ENCODE measurements around the gene FAM98C. TPM values are rescaled to one million over a fixed set of nuclear protein-coding genes. Genes with fewer than 3 reads are reported as not detected.
"Not testable (repeated sequence)": the region's sequence is repeated elsewhere in the genome, so short reads cannot be mapped to it uniquely, and the experiment has no call there.

FAM98C gene
- total RNA-seq, 1 donor from 2014 or later = 11.5 TPM

DNA sequence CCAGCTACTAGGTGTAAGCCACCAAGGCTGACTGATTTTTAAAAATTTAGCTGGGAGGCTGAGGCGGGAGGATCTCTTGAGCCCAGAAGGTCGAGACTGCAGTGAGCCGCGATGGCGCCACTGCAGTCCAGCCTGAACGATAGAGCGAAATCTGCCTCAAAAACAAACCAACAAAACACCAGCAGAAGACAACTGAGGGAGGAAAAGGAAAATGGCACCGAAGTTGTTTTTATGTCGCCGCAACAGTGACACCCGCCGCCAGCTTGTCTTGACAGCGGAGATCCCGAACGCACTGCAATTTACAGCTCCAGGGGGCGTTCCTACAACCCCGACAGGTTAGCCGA lies 298 bp upstream of the FAM98C start:
- Histone ChIP-seq H3K9me3 (replicated peaks) (no peaks in the 10 kb centered on the region), H3K4me1 (peaks cover 18% of the 10 kb centered on the region), H3K36me3 (peaks cover 22% of the 10 kb centered on the region), H3K27ac (replicated peaks) (peak overlapping the region; percentile 84), H3K4me3 (peak overlapping the region; percentile 96), H3K27me3 (ENCODE audit: low read depth) (peaks cover 41% of the 10 kb centered on the region)
- intact Hi-C loops (cut with micrococcal nuclease) = loop anchor here (10.0 kb wide), 1 partner anchor 232 kb away; no protein-coding TSS in a partner anchor
- TF ChIP-seq, protein P1, sequence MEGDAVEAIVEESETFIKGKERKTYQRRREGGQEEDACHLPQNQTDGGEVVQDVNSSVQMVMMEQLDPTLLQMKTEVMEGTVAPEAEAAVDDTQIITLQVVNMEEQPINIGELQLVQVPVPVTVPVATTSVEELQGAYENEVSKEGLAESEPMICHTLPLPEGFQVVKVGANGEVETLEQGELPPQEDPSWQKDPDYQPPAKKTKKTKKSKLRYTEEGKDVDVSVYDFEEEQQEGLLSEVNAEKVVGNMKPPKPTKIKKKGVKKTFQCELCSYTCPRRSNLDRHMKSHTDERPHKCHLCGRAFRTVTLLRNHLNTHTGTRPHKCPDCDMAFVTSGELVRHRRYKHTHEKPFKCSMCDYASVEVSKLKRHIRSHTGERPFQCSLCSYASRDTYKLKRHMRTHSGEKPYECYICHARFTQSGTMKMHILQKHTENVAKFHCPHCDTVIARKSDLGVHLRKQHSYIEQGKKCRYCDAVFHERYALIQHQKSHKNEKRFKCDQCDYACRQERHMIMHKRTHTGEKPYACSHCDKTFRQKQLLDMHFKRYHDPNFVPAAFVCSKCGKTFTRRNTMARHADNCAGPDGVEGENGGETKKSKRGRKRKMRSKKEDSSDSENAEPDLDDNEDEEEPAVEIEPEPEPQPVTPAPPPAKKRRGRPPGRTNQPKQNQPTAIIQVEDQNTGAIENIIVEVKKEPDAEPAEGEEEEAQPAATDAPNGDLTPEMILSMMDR (IDR thresholded peaks at IDR 0.05; ENCODE audit: borderline replicate concordance) = no peak
- DNase-seq = no peak

DNA sequence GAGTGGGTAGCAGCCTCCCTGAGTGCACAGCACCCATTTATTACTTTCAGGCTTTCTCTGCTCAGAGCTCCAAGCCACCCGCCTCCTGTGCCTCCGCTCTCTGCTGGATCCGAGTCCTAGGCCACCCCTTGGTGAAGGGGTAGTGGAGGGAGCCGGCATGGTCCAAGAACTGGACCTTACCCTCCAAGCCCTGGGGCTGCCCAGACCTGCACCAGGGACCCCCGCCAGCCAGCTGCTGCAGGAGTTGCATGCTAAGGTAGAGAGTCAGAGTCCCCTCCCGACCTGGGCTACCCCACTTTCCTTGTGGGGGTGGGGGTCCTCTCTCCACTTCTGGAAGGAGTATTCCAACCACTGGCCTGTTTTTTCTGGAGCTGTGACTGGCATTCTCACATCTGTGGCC lies 2.0 kb downstream of the FAM98C start:
- intact Hi-C loops (cut with micrococcal nuclease) = loop anchor here (10.0 kb wide), 1 partner anchor 230 kb away; no protein-coding TSS in a partner anchor

DNA sequence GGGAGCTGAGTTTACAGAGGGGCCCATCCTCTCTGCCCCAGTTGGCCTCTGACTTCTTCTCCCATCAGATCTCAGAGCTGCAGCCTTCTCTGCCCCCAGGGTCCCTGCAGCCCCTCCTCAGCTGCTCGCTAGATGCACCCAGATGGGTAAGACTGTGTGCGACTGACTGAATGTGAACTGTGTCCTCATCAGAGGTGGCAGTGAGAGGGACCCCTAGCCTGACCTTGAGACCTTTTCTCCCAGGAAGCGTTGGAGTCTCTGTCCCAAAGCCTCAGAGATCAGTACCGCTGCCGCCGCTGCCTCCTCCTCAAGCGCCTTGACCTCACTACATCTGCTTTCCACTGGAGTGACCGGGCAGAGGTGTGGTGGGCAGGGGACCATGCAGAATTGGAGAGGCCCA lies 2.4 kb downstream of the FAM98C start:
- Histone ChIP-seq H3K36me3 (peaks cover 29% of the 10 kb centered on the region), H3K27me3 (ENCODE audit: low read depth) (peaks cover 14% of the 10 kb centered on the region), H3K9me3 (replicated peaks) (no peaks in the 10 kb centered on the region), H3K27ac (replicated peaks) (no peak overlapping the region), H3K4me3 (no peak overlapping the region), H3K4me1 (peaks cover 18% of the 10 kb centered on the region)
- TF ChIP-seq, protein P1 (IDR thresholded peaks at IDR 0.05; ENCODE audit: borderline replicate concordance) = no peak
- intact Hi-C loops (cut with micrococcal nuclease) = loop anchor here (10.0 kb wide), 1 partner anchor 230 kb away; no protein-coding TSS in a partner anchor
- DNase-seq = no peak

More for the DNA sequence above, 2.0 kb downstream of the FAM98C start:
- Histone ChIP-seq H3K9me3 (replicated peaks) (no peaks in the 10 kb centered on the region), H3K27ac (replicated peaks) (no peak overlapping the region), H3K36me3 (peaks cover 29% of the 10 kb centered on the region), H3K4me1 (peaks cover 18% of the 10 kb centered on the region), H3K27me3 (ENCODE audit: low read depth) (peaks cover 18% of the 10 kb centered on the region), H3K4me3 (no peak overlapping the region)
- DNase-seq = no peak
- TF ChIP-seq, protein P1 (IDR thresholded peaks at IDR 0.05; ENCODE audit: borderline replicate concordance) = no peak

DNA sequence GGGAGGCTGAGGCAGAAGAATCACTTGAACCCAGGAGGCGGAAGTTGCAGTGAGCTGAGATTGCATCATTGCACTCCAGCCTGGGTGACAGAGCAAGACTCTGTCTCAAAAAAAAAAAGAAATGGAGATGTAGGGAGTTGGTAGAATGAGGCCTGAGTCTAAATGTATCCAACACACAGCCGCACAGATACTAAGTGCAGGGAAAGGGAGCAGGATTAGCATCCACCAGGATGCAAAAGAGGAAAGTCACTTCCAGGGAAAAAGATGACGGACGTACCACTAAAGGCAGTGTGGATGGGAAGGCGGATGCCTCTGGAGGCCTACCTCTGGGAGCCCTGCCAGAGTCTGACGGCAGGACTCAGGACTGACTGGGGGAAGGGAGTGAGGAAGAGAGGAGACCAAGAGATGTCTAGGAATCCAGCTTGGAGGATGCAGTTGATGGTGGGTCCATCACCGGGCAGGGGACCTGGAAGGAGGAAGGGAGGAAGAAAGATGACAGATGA lies 6.8 kb downstream of the FAM98C start:
- Histone ChIP-seq H3K4me1 (no peaks in the 10 kb centered on the region), H3K27ac (replicated peaks) (no peak overlapping the region), H3K4me3 (no peak overlapping the region), H3K9me3 (replicated peaks) (no peaks in the 10 kb centered on the region), H3K36me3 (peaks cover 28% of the 10 kb centered on the region), H3K27me3 (ENCODE audit: low read depth) (peaks cover 8% of the 10 kb centered on the region)
- intact Hi-C loops (cut with micrococcal nuclease) = loop anchor here (10.0 kb wide), 1 partner anchor 225 kb away; no protein-coding TSS in a partner anchor
- TF ChIP-seq, protein P1 (IDR thresholded peaks at IDR 0.05; ENCODE audit: borderline replicate concordance) = no peak
- peak; percentile 52 for DNase-seq

- DNase-seq; H3K4me1 ChIP-seq; H3K9me3 ChIP-seq (replicated peaks); intact Hi-C loops (cut with micrococcal nuclease); H3K27ac ChIP-seq (replicated peaks); H3K4me3 ChIP-seq: not testable (repeated sequence)
- peaks cover 21% of the 10 kb centered on the region for H3K36me3 ChIP-seq
- peaks cover 12% of the 10 kb centered on the region for H3K27me3 ChIP-seq (ENCODE audit: low read depth)
Observed at GRCh38 chr19:38410407-38410806, 7.5 kb downstream of the FAM98C start.

- no peak for DNase-seq
- TF ChIP-seq, protein P1 (IDR thresholded peaks at IDR 0.05; ENCODE audit: borderline replicate concordance) = no peak
- Histone ChIP-seq H3K4me1 (no peaks in the 10 kb centered on the region), H3K36me3 (peaks cover 19% of the 10 kb centered on the region), H3K27ac (replicated peaks) (no peak overlapping the region), H3K4me3 (no peak overlapping the region), H3K9me3 (replicated peaks) (no peaks in the 10 kb centered on the region), H3K27me3 (ENCODE audit: low read depth) (peaks cover 12% of the 10 kb centered on the region)
- intact Hi-C loops (cut with micrococcal nuclease) = no loop called here
Observed at GRCh38 chr19:38411041-38411712, 8.3 kb downstream of the FAM98C start.

DNA sequence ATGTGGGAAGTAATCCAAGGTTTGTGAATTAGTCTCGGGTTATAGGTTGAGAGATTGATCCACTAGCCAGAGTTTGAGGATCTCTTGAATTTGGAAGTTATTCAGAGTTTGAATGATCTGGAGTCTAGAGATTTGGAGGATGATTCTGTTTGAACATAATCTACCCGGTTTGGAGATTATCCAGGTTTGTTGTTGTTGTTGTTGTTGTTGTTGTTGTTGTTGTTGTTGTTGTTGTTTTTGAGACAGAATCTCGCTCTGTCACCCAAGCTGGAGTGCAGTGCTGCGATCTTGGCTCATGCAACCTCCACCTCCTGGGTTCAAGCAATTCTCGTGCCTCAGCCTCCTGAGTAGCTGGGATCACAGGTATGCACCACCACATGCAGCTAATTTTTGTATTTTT lies 9.0 kb downstream of the FAM98C start:
- intact Hi-C loops (cut with micrococcal nuclease); H3K4me3 ChIP-seq; DNase-seq; H3K9me3 ChIP-seq (replicated peaks); H3K4me1 ChIP-seq; H3K27ac ChIP-seq (replicated peaks): not testable (repeated sequence)
- Histone ChIP-seq H3K27me3 (ENCODE audit: low read depth) (peaks cover 12% of the 10 kb centered on the region), H3K36me3 (peaks cover 11% of the 10 kb centered on the region)
